Ectodermal cell (in vitro differentiated cells): ENCODE measurements around the gene SMG1.
"Not testable (repeated sequence)": the region's sequence is repeated elsewhere in the genome, so short reads cannot be mapped to it uniquely, and the experiment has no call there.

Experiments
- H3K27ac ChIP-seq: 2 replicates; pipeline ENCODE4 v1.7.0; 2013; ENCODE audit warnings: mild to moderate bottlenecking, low read depth, low read length; ENCODE audit not compliant: insufficient read depth, poor library complexity, severe bottlenecking
- H3K27me3 ChIP-seq: 2 replicates; pipeline ENCODE4 v1.7.0; 2013; ENCODE audit warnings: mild to moderate bottlenecking, low read length; ENCODE audit not compliant: insufficient read depth, control insufficient read depth, poor library complexity, severe bottlenecking
- H3K36me3 ChIP-seq: one replicate; pipeline ENCODE4 v1.7.0; 2013; ENCODE audit warnings: low read length; ENCODE audit not compliant: control insufficient read depth, insufficient read depth
- H3K4me1 ChIP-seq: one replicate; pipeline ENCODE4 v1.7.0; 2013; ENCODE audit warnings: low read length; ENCODE audit not compliant: control insufficient read depth, insufficient read depth
- H3K4me3 ChIP-seq: 2 replicates; pipeline ENCODE4 v1.7.0; 2013; ENCODE audit warnings: low read depth, low read length, control low read depth; ENCODE audit not compliant: insufficient read depth
- H3K9me3 ChIP-seq: 2 replicates; pipeline ENCODE4 v1.7.0; 2013; ENCODE audit warnings: mild to moderate bottlenecking, low read length, moderate library complexity; ENCODE audit not compliant: control insufficient read depth
- WGBS, 2 experiments: methylation state at CpG; one replicate each; pipeline ENCODE4 v1.1.7; 2013; ENCODE audit warnings: missing lambda C conversion rate in 2 of 2; 5-methylcytosine and 5-hydroxymethylcytosine counted together

The SMG1 gene

GRCh38 chr16:18774651-18775050 lies 151.6 kb downstream of the SMG1 start:
- 95 to 96% methylated on average over 4 of the region's 4 CpGs for WGBS, 2 experiments
- not testable (repeated sequence) for H3K9me3 ChIP-seq, H3K4me3 ChIP-seq, H3K36me3 ChIP-seq, H3K4me1 ChIP-seq, H3K27ac ChIP-seq, H3K27me3 ChIP-seq

DNA sequence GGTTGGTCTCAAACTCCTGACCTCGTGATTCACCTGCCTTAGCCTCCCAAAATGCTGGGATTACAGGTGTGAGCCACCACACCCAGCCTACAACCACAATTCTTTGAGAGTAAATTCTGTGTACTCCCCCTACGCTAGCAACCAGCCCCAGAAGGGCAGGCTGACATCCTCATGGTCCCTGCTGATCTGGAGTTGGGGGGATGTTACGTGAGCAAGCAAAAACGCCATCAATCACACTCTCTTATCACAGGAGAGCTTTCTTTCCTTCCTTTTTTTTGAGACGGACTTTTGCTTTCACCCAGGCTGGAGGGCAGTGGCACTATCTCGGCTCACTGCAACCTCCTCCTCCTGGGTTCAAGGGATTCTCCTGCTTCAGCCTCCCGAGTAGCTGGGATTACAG lies 154.0 kb downstream of the SMG1 start:
- H3K4me3 ChIP-seq, H3K36me3 ChIP-seq, H3K27me3 ChIP-seq, H3K4me1 ChIP-seq, H3K9me3 ChIP-seq, H3K27ac ChIP-seq: not testable (repeated sequence)
- WGBS, 2 experiments, result 89 to 92% methylated on average over 7 of the region's 7 CpGs

- not testable (repeated sequence) for H3K9me3 ChIP-seq, H3K4me1 ChIP-seq, H3K36me3 ChIP-seq, H3K27ac ChIP-seq, H3K4me3 ChIP-seq, H3K27me3 ChIP-seq
- WGBS, 2 experiments, result 89 to 95% methylated on average over 11 of the region's 11 CpGs
These were observed 155.8 kb downstream of the SMG1 start for GRCh38 chr16:18770336-18770962.

DNA sequence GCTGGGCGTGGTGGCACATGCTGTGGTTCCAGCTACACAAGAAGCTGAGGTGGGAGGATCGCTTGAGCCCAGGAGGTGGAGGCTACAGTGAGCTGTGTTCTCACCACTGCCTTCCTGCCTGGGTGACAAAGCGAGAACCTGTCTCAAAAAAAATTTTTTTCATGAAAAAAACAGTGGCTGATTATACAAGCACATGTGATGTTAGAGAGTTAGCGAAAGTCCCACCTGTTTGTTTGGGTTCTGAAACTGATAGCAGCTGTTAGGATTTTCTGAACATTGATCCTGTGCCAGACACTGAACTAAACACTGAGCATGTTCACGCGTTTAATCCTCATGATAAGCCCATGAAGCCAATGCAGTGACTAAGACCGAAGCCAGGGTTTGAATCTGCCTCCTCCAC lies 159.0 kb downstream of the SMG1 start:
- 93 to 96% methylated on average over 4 of the region's 7 CpGs for WGBS, 2 experiments
- H3K9me3 ChIP-seq, H3K4me3 ChIP-seq, H3K4me1 ChIP-seq, H3K27me3 ChIP-seq, H3K36me3 ChIP-seq, H3K27ac ChIP-seq: not testable (repeated sequence)

- H3K27me3 ChIP-seq, H3K9me3 ChIP-seq, H3K4me3 ChIP-seq, H3K27ac ChIP-seq, H3K36me3 ChIP-seq, H3K4me1 ChIP-seq: not testable (repeated sequence)
- 49 to 56% methylated on average over 2 of the region's 5 CpGs for WGBS, 2 experiments
These were observed 163.5 kb downstream of the SMG1 start for GRCh38 chr16:18762713-18763112.

- H3K4me1 ChIP-seq, H3K4me3 ChIP-seq, H3K36me3 ChIP-seq, H3K9me3 ChIP-seq, H3K27ac ChIP-seq, H3K27me3 ChIP-seq: not testable (repeated sequence)
- WGBS, 2 experiments, result 32 to 37% methylated on average over 11 to 13 of the region's 21 CpGs
These were observed 166.3 kb downstream of the SMG1 start for GRCh38 chr16:18759598-18760520.

DNA sequence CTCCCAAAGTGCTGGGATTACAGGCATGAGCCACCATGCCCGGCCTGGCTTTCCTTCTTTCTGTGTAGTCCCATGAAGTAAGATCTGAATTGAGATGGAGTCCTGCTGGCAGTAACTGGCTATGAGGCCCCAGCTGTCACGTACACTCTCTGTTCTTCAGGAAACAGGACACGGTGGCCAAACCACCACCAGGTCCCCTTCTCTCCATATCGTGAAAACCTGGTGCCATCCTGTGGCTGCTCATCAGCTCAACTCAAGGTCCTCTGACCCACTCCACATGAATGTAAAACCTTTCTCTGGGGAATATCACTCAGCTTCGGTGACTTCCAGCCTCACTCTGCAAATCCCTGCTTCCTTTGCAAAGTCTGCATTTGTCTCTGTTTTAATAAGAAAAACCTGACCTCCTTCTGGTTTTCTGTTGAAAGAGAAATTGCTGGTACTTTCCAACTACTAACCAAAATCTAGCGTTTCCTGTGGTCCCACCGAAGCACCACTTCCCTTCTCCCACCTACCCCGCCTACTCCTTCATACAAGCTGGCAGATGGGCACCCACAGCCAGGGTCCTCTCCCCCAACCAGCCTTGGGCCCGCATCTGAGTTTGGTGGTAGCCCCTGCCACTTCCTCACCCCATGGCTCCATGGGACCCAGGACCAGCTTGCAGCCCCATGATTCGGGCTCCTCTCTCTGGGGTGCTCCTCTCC lies 168.1 kb downstream of the SMG1 start:
- not testable (repeated sequence) for H3K4me1 ChIP-seq, H3K36me3 ChIP-seq, H3K4me3 ChIP-seq, H3K27ac ChIP-seq, H3K9me3 ChIP-seq, H3K27me3 ChIP-seq
- WGBS, 2 experiments, result no CpG with 5 or more reads among the region's 10 CpGs

DNA sequence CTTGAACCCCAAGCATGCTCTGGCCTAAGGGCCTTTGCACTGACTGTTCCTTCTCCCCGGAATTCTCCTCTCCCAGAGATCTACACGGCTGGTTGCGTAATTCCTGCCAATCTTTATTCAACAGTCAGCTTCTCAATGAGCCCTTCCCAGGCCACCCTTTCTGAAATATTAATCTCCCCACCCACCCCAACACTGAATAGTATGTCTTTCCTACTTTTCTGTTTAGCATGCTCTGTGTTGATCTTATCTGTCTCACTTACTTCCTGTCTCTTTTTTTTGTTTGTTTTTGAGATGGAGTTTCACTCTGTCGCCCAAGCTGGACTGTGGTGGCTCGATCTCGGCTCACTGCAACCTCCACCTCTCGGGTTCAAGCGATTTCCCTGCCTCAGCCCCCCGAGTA lies 169.6 kb downstream of the SMG1 start:
- H3K27me3 ChIP-seq, H3K36me3 ChIP-seq, H3K9me3 ChIP-seq, H3K4me1 ChIP-seq, H3K4me3 ChIP-seq, H3K27ac ChIP-seq: not testable (repeated sequence)
- 90 to 95% methylated on average over 9 of the region's 9 CpGs for WGBS, 2 experiments
